ENCODE results near the gene SATB2.

DNA sequence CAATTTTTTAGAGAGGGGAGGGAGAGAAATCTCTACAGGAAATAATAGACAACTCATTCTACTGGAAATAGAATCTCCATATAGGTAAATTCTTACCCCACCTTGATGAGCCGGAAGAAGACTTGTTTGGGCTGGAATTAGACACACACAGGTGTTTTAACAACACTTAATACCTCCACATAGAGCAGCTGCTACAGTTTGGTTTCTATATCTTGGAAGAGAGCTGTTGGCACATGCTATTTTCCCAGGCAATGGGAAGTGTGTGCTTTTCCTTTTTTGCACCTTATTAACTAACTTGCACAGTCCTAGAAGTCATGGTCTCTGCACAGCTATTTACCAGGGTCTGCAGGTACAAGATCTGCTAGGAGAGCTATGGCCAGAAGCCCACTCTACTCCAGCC lies 73.7 kb downstream of the SATB2 start:
- TF ChIP-seq POLR2A (IDR thresholded peaks at IDR 0.05): no peak
- TF ChIP-seq, protein P1, sequence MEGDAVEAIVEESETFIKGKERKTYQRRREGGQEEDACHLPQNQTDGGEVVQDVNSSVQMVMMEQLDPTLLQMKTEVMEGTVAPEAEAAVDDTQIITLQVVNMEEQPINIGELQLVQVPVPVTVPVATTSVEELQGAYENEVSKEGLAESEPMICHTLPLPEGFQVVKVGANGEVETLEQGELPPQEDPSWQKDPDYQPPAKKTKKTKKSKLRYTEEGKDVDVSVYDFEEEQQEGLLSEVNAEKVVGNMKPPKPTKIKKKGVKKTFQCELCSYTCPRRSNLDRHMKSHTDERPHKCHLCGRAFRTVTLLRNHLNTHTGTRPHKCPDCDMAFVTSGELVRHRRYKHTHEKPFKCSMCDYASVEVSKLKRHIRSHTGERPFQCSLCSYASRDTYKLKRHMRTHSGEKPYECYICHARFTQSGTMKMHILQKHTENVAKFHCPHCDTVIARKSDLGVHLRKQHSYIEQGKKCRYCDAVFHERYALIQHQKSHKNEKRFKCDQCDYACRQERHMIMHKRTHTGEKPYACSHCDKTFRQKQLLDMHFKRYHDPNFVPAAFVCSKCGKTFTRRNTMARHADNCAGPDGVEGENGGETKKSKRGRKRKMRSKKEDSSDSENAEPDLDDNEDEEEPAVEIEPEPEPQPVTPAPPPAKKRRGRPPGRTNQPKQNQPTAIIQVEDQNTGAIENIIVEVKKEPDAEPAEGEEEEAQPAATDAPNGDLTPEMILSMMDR (IDR thresholded peaks at IDR 0.05): no peak
